ENCODE data around the gene GJA1. TPM values are rescaled to one million over a fixed set of nuclear protein-coding genes. Genes with fewer than 3 reads are reported as not detected.

GJA1 gene
- polyA plus RNA-seq, 1 donor (not counting 4 experiments of a cell fraction or from before 2014, with no cell fraction given) = 164 TPM

DNA sequence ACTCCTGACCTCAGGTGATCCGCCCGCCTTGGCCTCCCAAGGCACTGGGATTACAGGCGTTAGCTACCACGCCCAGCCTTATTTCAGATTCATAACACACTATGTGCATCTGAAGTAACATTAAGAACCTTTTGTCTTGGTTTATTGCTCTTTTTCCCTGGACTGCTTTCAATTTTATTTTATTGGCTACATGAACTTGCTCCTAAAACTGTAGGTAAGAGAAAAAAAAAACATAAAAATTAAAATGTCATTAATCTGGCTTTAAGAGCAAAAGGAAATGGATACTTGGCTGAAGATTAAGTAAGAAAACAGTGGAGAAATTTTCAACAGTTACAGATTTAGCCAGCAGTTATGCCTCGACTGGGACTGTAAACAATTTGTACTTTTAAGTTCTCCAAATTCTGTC, 62.5 kb downstream of the GJA1 start:
- no peaks in the 10 kb centered on the region for H4K20me1 ChIP-seq (ENCODE audit: control insufficient read depth, extremely low read depth, insufficient read depth, low read length)
- no peaks in the 10 kb centered on the region for H3K36me3 ChIP-seq (ENCODE audit: control insufficient read depth in 2 of 2, extremely low read depth in 1 of 2, insufficient read depth in 2 of 2, low read length in 2 of 2)
- H3K4me2 ChIP-seq (ENCODE audit: control insufficient read depth, extremely low read depth, insufficient read depth, low read depth, low read length) = no peak overlapping the region
- H3K4me1 ChIP-seq (ENCODE audit: control insufficient read depth, extremely low read depth, insufficient read depth, low read length) = no peaks in the 10 kb centered on the region
- dilution Hi-C loops (cut with MboI; ENCODE audit: extremely low pct_ligation_motif_present, low sequenced_read_pairs) = no loop called here
- no peaks in the 10 kb centered on the region for H3K79me2 ChIP-seq (ENCODE audit: control insufficient read depth, insufficient read depth, low read length)
- no peak overlapping the region for H3K4me3 ChIP-seq (ENCODE audit: control insufficient read depth in 2 of 3, extremely low read depth in 1 of 3, insufficient read depth in 2 of 3, low read depth in 1 of 3, low read length in 3 of 3)
- H3K27me3 ChIP-seq (ENCODE audit: control insufficient read depth, extremely low read depth, insufficient read depth, low read length) = no peaks in the 10 kb centered on the region
- no peaks in the 10 kb centered on the region for H3K9me1 ChIP-seq (ENCODE audit: control insufficient read depth, extremely low read depth, insufficient read depth, low read length)
- FAIRE-seq = no peak
- no peak for TF ChIP-seq EZH2 (IDR thresholded peaks at IDR 0.05; ENCODE audit: low read length)
- TF ChIP-seq, protein P1, sequence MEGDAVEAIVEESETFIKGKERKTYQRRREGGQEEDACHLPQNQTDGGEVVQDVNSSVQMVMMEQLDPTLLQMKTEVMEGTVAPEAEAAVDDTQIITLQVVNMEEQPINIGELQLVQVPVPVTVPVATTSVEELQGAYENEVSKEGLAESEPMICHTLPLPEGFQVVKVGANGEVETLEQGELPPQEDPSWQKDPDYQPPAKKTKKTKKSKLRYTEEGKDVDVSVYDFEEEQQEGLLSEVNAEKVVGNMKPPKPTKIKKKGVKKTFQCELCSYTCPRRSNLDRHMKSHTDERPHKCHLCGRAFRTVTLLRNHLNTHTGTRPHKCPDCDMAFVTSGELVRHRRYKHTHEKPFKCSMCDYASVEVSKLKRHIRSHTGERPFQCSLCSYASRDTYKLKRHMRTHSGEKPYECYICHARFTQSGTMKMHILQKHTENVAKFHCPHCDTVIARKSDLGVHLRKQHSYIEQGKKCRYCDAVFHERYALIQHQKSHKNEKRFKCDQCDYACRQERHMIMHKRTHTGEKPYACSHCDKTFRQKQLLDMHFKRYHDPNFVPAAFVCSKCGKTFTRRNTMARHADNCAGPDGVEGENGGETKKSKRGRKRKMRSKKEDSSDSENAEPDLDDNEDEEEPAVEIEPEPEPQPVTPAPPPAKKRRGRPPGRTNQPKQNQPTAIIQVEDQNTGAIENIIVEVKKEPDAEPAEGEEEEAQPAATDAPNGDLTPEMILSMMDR (optimal IDR thresholded peaks at IDR 0.05 in 1 of 3, IDR thresholded peaks at IDR 0.05 in 1 of 3, conservative IDR thresholded peaks at IDR 0.05 in 1 of 3; ENCODE audit: extremely low read depth in 1 of 3, insufficient read depth in 2 of 3, low read length in 3 of 3) = no peak
- DNase-seq (ENCODE audit: low read depth, low spot score) = no peak
- H3K27ac ChIP-seq (ENCODE audit: control insufficient read depth, insufficient read depth, low read length) = no peak overlapping the region
- no peak overlapping the region for H2AFZ ChIP-seq (ENCODE audit: control insufficient read depth, low read length)
- H3K9ac ChIP-seq (ENCODE audit: control insufficient read depth, extremely low read depth, insufficient read depth, low read length) = no peak overlapping the region
- no peaks in the 10 kb centered on the region for H3K9me3 ChIP-seq (ENCODE audit: control insufficient read depth, low read depth, low read length)

DNA sequence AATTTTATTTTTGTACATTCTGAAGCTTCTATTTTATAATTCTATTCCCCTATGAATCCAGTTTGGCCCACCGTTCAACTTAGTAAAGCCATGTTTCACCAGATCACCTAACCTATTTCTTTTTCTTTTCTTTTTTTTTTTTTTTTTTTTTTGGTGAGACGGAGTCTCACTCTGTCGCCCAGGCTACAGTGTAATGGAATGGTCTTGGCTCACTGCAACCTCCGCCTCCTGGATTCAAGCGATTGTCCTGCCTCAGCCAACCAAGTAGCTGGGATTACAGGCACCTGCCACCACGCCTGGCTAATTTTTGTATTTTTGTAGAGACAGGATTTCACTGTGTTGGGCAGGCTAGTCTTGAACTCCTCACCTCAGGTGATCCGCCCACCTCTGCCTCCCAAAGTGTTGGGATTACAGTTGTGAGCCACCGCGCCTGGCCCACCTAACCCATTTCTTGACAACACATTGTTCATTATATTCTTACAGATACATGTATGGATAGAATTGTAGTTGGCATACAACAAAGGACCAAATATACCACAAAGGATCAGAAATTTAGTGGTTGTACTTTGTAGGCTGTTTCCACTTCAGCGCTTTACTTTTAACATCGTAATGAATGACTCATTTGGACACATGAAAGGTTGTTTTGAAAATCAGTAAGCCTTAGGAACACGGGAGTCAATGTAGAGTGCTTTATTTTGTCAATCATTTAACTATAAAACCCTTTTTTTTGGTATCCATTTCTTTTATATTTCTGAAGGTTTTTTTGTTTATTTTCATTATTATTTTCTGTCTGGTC, 63.2 kb downstream of the GJA1 start:
- dilution Hi-C loops (cut with MboI; ENCODE audit: extremely low pct_ligation_motif_present, low sequenced_read_pairs) = no loop called here
- no peaks in the 10 kb centered on the region for H3K36me3 ChIP-seq (ENCODE audit: control insufficient read depth in 2 of 2, extremely low read depth in 1 of 2, insufficient read depth in 2 of 2, low read length in 2 of 2)
- no peak overlapping the region for H3K9ac ChIP-seq (ENCODE audit: control insufficient read depth, extremely low read depth, insufficient read depth, low read length)
- H3K9me1 ChIP-seq (ENCODE audit: control insufficient read depth, extremely low read depth, insufficient read depth, low read length) = no peaks in the 10 kb centered on the region
- no peaks in the 10 kb centered on the region for H3K4me1 ChIP-seq (ENCODE audit: control insufficient read depth, extremely low read depth, insufficient read depth, low read length)
- no peak for FAIRE-seq
- no peaks in the 10 kb centered on the region for H3K9me3 ChIP-seq (ENCODE audit: control insufficient read depth, low read depth, low read length)
- H3K27ac ChIP-seq (ENCODE audit: control insufficient read depth, insufficient read depth, low read length) = no peak overlapping the region
- TF ChIP-seq, protein P1 (optimal IDR thresholded peaks at IDR 0.05 in 1 of 3, IDR thresholded peaks at IDR 0.05 in 1 of 3, conservative IDR thresholded peaks at IDR 0.05 in 1 of 3; ENCODE audit: extremely low read depth in 1 of 3, insufficient read depth in 2 of 3, low read length in 3 of 3) = no peak
- no peak for TF ChIP-seq EZH2 (IDR thresholded peaks at IDR 0.05; ENCODE audit: low read length)
- no peaks in the 10 kb centered on the region for H4K20me1 ChIP-seq (ENCODE audit: control insufficient read depth, extremely low read depth, insufficient read depth, low read length)
- H3K27me3 ChIP-seq (ENCODE audit: control insufficient read depth, extremely low read depth, insufficient read depth, low read length) = no peaks in the 10 kb centered on the region
- no peaks in the 10 kb centered on the region for H3K79me2 ChIP-seq (ENCODE audit: control insufficient read depth, insufficient read depth, low read length)
- no peak for DNase-seq (ENCODE audit: low read depth, low spot score)
- no peak overlapping the region for H3K4me3 ChIP-seq (ENCODE audit: control insufficient read depth in 2 of 3, extremely low read depth in 1 of 3, insufficient read depth in 2 of 3, low read depth in 1 of 3, low read length in 3 of 3)
- no peak overlapping the region for H2AFZ ChIP-seq (ENCODE audit: control insufficient read depth, low read length)
- no peak overlapping the region for H3K4me2 ChIP-seq (ENCODE audit: control insufficient read depth, extremely low read depth, insufficient read depth, low read depth, low read length)

Small RNA genes within 50 kb of the gene (small RNA-seq; reads per million reads assigned to genes)
- 0 to 0.25 (median 0) reads per million in 3 experiments for gene RNU4-35P (ENCODE audit: insufficient read length in 3 of 3, low read depth in 3 of 3, low replicate concordance in 1 of 3)

Other genes starting within 250 kb of the GJA1 start
- 4.6 to 8.3 TPM (median 6.7 TPM) in 3 replicates for gene TBC1D32, start 101.2 kb upstream of the GJA1 start, polyA plus RNA-seq

Data from keratinocyte (primary cell).